Nephron (organoid): ENCODE data around the gene ZEB1.
"Not testable (repeated sequence)": the region's sequence is repeated elsewhere in the genome, so short reads cannot be mapped to it uniquely, and the experiment has no call there.

Experiments used
- H3K27ac Mint-ChIP-seq, 3 experiments: 2 replicates each; pipeline ENCODE4 v1.8.0; 2020; ENCODE audit warnings: mixed read lengths in 3 of 3, mild to moderate bottlenecking in 2 of 3, moderate library complexity in 1 of 3
- H3K27me3 Mint-ChIP-seq: 2 replicates; pipeline ENCODE4 v1.8.0; 2021; ENCODE audit warnings: low read depth, mild to moderate bottlenecking, moderate library complexity, mixed read lengths
- H3K36me3 Mint-ChIP-seq: 2 replicates; pipeline ENCODE4 v1.8.0; 2020; ENCODE audit warnings: low read depth, mixed read lengths
- H3K4me1 Mint-ChIP-seq: 2 replicates; pipeline ENCODE4 v1.8.0; 2020; ENCODE audit warnings: mixed read lengths
- H3K4me3 Mint-ChIP-seq, 3 experiments: 2 replicates each; pipeline ENCODE4 v1.8.0; 2020; ENCODE audit warnings: mild to moderate bottlenecking in 3 of 3, mixed read lengths in 3 of 3, moderate library complexity in 2 of 3
- H3K9me3 Mint-ChIP-seq: 2 replicates; pipeline ENCODE4 v1.8.0; 2020; ENCODE audit warnings: mixed read lengths
- CTCF ChIP-seq, 3 experiments: fragments of 200-600 bp; sonication (generic); IDR thresholded peaks; one replicate each; pipeline ENCODE4 v1.5.0; 2021; ENCODE audit warnings: antibody characterized with exemption in 3 of 3; ENCODE audit not compliant: unreplicated experiment in 3 of 3

The ZEB1 gene

DNA sequence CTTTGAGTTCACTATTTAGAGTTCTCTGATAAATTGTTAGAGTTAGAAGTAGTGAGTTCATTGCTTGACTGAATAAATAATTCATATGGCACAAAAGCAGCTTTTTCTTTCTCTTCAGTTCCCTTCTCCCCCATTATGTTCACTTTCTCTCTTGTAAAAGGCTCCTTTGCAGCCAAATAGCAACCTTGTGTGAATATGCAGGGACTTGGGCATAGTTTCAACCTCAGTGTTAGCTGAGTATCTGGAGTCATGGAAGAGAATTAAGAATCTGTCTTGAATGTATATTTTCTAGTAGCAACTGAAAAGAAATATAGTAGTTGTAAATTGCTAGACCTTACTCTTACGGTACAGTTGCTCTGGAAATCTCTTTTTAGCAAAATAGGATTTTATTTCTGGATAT lies 31.9 kb downstream of the ZEB1 start:
- Mint-ChIP-seq H3K4me3 (no peak overlapping the region), H3K4me1 (peaks cover 58% of the 10 kb centered on the region), H3K27ac (peak overlapping the region in 1 of 3 experiments; percentile 20), H3K36me3 (no peaks in the 10 kb centered on the region), H3K9me3 (no peaks in the 10 kb centered on the region), H3K27me3 (no peaks in the 10 kb centered on the region)
- TF ChIP-seq CTCF (IDR thresholded peaks at IDR 0.05; ENCODE audit: unreplicated experiment in 3 of 3) = no peak

DNA sequence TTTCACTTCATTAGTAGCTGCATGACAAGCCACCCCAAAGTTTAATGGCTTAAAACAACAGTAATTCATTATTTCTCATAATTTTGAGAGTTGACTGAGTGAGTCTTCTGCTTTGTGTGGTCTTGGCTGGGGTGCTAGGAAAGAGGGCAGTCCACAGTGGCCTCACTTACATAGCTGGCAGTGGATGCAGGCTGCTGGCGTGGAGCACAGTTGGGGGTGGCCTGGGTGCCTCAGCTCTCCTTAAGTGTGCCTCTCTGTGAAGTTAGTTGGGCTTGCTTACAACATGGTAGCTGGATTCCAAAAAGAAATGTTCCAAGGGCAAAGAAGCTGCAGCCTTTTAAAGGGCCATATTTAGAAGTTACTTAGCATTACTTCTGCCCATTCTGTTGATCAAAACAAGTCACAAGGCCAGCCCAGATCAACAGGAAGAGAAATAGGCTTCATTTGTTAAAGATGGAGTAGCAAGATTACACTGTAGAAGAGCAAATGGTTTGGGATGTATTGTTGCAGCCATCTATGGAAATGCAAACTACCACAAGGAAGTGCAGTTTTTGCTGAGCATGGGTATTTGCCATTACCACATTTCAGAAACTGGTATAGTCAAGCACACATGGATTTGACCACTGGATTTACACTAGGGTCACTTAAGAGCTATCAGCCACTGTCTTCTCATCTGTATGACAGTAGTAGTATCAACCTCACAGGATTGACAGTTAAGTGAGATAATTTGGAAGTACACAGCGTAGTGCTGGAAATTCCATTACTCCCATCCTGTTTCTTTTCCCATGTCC lies 33.6 kb downstream of the ZEB1 start:
- Mint-ChIP-seq H3K4me3 (no peak overlapping the region), H3K27me3 (no peaks in the 10 kb centered on the region), H3K27ac (no peak overlapping the region), H3K36me3 (no peaks in the 10 kb centered on the region), H3K9me3 (no peaks in the 10 kb centered on the region), H3K4me1 (peaks cover 49% of the 10 kb centered on the region)
- TF ChIP-seq CTCF (IDR thresholded peaks at IDR 0.05; ENCODE audit: unreplicated experiment in 3 of 3) = no peak

- H3K9me3 Mint-ChIP-seq = no peaks in the 10 kb centered on the region
Observed at GRCh38 chr10:31353574-31353973, 34.6 kb downstream of the ZEB1 start.

DNA sequence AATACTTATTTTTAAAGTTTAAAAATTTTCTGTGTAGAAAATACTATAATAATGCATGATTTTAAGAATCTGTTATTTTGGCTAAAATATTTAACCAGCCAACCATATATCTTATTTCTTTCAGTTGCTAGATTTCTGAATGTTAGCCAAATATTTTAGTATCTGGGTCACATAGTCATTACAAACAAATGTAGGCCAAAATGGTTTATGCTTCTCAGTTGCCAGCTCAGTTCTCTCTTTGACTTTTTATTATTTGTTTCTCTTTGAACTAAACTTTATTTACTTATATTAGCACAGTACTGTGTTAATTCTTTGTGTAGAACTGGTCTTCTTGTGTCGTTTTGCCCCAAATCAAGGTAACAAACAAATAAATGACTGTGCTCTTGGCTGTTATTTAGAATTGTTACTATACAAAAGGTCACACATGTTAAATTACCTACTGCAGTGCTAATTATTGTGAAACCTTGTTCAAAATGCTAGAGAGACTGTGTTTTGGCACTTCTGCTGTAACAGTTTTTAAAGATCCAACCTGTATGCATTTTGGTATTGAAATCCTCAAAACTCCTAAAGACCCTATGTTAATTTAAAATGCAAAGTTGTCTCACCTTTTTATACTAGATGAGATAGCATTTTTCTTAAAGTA lies 39.8 kb downstream of the ZEB1 start:
- peaks cover 17% of the 10 kb centered on the region for H3K9me3 Mint-ChIP-seq
- H3K36me3 Mint-ChIP-seq = peaks cover 24% of the 10 kb centered on the region
- H3K4me1 Mint-ChIP-seq = peaks cover 44% of the 10 kb centered on the region
- no peak overlapping the region for H3K4me3 Mint-ChIP-seq
- H3K27ac Mint-ChIP-seq = peak overlapping the region in 1 of 3 experiments; percentile 25
- peaks cover 3% of the 10 kb centered on the region for H3K27me3 Mint-ChIP-seq
- no peak for TF ChIP-seq CTCF (IDR thresholded peaks at IDR 0.05; ENCODE audit: unreplicated experiment in 3 of 3)

More at GRCh38 chr10:31353574-31353973, 34.6 kb downstream of the ZEB1 start:
- TF ChIP-seq CTCF (IDR thresholded peaks at IDR 0.05; ENCODE audit: unreplicated experiment in 3 of 3) = no peak
- Mint-ChIP-seq H3K36me3 (no peaks in the 10 kb centered on the region), H3K4me1 (peaks cover 49% of the 10 kb centered on the region), H3K4me3 (no peak overlapping the region), H3K27ac (no peak overlapping the region), H3K27me3 (no peaks in the 10 kb centered on the region)

DNA sequence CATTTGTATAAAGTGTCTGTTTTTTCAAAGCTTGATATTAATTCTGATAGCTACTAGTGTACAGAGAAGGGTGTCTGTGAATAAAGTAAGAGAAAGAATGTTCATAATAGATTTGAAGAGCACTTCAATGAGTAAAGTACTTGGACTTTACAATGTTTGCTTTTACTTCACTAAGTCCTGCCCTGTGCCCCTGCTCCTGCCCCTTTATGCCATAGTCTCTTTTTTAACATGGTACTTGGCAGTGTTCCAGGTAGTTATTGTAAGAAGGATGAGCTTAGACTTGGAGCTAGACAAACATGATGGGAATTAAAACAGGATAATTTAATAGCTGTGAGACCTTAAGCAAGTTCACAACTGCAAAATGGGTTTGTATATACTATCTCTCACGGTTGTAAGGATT lies 41.0 kb downstream of the ZEB1 start:
- no peak for TF ChIP-seq CTCF (IDR thresholded peaks at IDR 0.05; ENCODE audit: unreplicated experiment in 3 of 3)
- H3K27me3 Mint-ChIP-seq = peaks cover 3% of the 10 kb centered on the region
- peaks cover 17% of the 10 kb centered on the region for H3K9me3 Mint-ChIP-seq
- H3K4me3 Mint-ChIP-seq = no peak overlapping the region
- peaks cover 26% of the 10 kb centered on the region for H3K36me3 Mint-ChIP-seq
- peak overlapping the region in 1 of 3 experiments; percentile 53 for H3K27ac Mint-ChIP-seq
- H3K4me1 Mint-ChIP-seq = peaks cover 35% of the 10 kb centered on the region

DNA sequence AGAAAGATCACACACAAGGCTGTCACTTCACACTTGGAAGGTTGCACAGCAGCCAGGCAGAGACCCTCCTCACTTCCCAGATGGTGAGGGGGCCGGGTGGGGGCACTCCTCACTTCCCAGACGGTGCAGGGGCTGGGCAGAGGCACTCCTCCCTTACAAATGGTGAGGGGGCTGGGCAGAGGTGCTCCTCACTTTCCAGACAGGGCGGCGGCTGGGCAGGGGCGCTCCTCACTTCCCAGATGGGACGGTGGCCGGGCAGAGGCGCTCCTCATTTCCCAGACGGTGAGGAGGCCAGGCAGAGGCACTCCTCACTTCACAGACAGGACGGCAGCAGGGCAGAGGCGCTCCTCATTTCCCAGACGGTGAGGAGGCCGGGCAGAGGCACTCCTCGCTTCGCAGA lies 42.5 kb downstream of the ZEB1 start:
- not testable (repeated sequence) for H3K27me3 Mint-ChIP-seq, H3K4me3 Mint-ChIP-seq

More for the DNA sequence above, 42.5 kb downstream of the ZEB1 start:
- Mint-ChIP-seq H3K36me3 (peaks cover 26% of the 10 kb centered on the region), H3K9me3 (peaks cover 17% of the 10 kb centered on the region), H3K4me1 (peaks cover 30% of the 10 kb centered on the region)
- H3K27ac Mint-ChIP-seq = not testable (repeated sequence)
